Measurements from ENCODE around the gene CNTFR. TPM values are rescaled to one million over a fixed set of nuclear protein-coding genes. Genes with fewer than 3 reads are reported as not detected.
A peak's percentile ranks its signal among the peaks of the same experiment; 100 is the strongest.

Gene CNTFR
- total and polyA plus RNA-seq, 5 donors from 2014 or later = not detected

DNA sequence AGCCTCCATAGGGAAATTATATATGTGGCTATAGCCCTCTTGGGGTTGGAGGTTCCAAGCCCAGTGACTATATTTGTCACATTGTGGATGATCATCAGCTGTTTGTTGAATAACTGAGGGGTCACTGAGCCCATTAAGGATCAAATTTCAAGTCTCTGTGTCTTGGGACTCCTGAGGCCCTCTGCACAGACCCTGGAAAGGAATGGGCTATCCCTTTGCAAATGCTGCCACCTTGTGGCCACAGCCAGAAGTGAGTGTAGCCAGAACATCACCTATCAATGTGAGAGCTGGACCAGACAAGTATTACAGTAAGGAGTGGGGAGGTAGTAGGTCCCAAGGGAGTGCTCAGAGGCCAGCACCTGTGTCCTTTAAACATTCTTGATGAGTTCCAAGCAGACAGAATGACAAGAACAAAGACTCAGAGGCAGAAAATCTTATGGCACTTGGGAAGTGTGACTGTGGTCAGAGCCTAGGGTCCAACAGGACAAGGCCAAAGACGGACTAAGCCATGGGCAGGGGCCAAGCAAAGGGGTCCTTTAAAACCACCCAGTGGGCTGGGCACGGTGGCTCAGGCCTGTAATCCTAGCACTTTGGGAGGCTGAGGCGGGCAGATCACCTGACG is 14.2 kb upstream of the CNTFR start:
- H3K36me3 Mint-ChIP-seq = no peaks in the 10 kb centered on the region

DNA sequence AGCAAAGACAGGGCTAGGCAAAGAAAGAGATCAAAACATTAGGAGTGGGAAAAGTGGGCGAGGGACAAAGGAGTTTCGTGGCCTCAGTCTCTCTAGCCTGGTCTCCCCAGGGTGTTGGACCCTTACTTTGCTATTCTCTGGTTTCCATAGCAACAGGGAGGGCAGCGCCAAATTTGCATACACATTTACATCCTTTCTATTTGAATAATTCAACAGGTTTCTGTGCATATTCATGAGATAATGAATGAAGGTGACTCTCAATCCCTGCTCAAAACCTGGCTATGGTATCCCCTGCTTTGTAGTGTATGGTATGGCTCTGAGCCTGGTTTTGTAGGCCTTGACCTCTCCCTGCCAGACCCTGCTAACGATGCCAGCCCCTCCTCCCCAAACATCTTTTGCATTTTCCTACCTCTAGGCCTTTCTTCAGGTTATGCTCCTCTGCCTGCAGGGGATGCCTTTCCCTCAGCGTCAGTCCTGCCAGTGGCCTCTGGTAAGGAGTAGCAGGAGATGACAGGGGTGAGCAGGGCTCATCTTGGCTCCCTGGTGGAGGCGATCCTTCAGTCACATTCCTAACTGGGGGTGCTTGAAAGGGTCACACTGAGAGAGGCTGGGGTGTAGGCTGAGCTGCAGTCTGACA is 12.5 kb upstream of the CNTFR start:
- Histone ChIP-seq H3K4me3 (ENCODE audit: low read depth, low read length) (no peak overlapping the region), H3K4me1 (ENCODE audit: control insufficient read depth, insufficient read depth, low read length, poor library complexity, severe bottlenecking) (no peaks in the 10 kb centered on the region), H3K36me3 (ENCODE audit: control insufficient read depth, insufficient read depth, low read length) (no peaks in the 10 kb centered on the region), H3K27ac (ENCODE audit: insufficient read depth, low read length, poor library complexity, severe bottlenecking) (no peak overlapping the region), H3K9me3 (ENCODE audit: control insufficient read depth in 2 of 2, low read length in 2 of 2) (no peaks in the 10 kb centered on the region), H3K27me3 (ENCODE audit: control insufficient read depth, insufficient read depth, low read length) (peaks cover 2% of the 10 kb centered on the region)
- Mint-ChIP-seq H3K4me1 (no peaks in the 10 kb centered on the region), H3K36me3 (peaks cover 5% of the 10 kb centered on the region), H3K27me3 (peaks cover 15% of the 10 kb centered on the region), H3K27ac (no peak overlapping the region), H3K9me3 (no peaks in the 10 kb centered on the region), H3K4me3 (no peak overlapping the region)
- no peak for DNase-seq
- no peak for ATAC-seq (ENCODE audit: low read depth in 2 of 2)

More for the DNA sequence above, 14.2 kb upstream of the CNTFR start:
- no peaks in the 10 kb centered on the region for H3K36me3 ChIP-seq (ENCODE audit: control insufficient read depth, insufficient read depth, low read length)
- peak; percentile 67 to 74 (median 70) for DNase-seq
- H3K4me3 ChIP-seq (ENCODE audit: low read depth, low read length) = no peak overlapping the region
- peaks cover 2% of the 10 kb centered on the region for H3K27me3 ChIP-seq (ENCODE audit: control insufficient read depth, insufficient read depth, low read length)
- no peaks in the 10 kb centered on the region for H3K9me3 Mint-ChIP-seq
- H3K27ac Mint-ChIP-seq = peak overlapping the region in 1 of 3 donors; percentile 53
- H3K4me1 ChIP-seq (ENCODE audit: control insufficient read depth, insufficient read depth, low read length, poor library complexity, severe bottlenecking) = no peaks in the 10 kb centered on the region
- no peaks in the 10 kb centered on the region for H3K4me1 Mint-ChIP-seq
- no peaks in the 10 kb centered on the region for H3K9me3 ChIP-seq (ENCODE audit: control insufficient read depth in 2 of 2, low read length in 2 of 2)
- ATAC-seq (ENCODE audit: low read depth in 2 of 2) = peak; percentile 76 to 83
- H3K4me3 Mint-ChIP-seq = peak overlapping the region in 1 of 4 donors; percentile 8
- peaks cover 11% of the 10 kb centered on the region for H3K27me3 Mint-ChIP-seq
- H3K27ac ChIP-seq (ENCODE audit: insufficient read depth, low read length, poor library complexity, severe bottlenecking) = no peak overlapping the region

DNA sequence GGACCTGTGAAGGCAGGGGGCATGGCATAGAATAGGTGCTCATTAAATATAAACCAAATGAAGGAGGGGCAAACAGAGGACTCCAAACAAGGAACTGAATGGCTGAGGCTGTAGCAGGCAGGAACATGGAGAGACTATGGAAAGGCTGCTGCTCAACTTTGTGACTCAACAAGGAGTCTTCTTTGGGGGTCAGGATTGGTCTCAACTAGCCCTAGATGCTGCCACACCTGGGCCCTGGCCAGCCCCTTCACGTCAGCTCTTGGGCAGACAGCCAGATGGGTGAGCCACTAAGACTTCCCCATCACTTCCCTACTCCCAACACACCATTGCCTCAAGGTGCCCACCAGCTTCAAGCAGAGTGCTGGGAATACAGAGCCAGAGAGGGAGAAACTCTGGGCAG is 11.4 kb upstream of the CNTFR start:
- peaks cover 5% of the 10 kb centered on the region for H3K36me3 Mint-ChIP-seq
- peaks cover 5% of the 10 kb centered on the region for H3K27me3 ChIP-seq (ENCODE audit: control insufficient read depth, insufficient read depth, low read length)
- no peak overlapping the region for H3K27ac ChIP-seq (ENCODE audit: insufficient read depth, low read length, poor library complexity, severe bottlenecking)
- no peaks in the 10 kb centered on the region for H3K36me3 ChIP-seq (ENCODE audit: control insufficient read depth, insufficient read depth, low read length)
- H3K4me1 Mint-ChIP-seq = no peaks in the 10 kb centered on the region
- no peaks in the 10 kb centered on the region for H3K9me3 Mint-ChIP-seq
- ATAC-seq (ENCODE audit: low read depth in 2 of 2) (no peak), DNase-seq (no peak)
- no peak overlapping the region for H3K27ac Mint-ChIP-seq
- peaks cover 22% of the 10 kb centered on the region for H3K27me3 Mint-ChIP-seq
- H3K9me3 ChIP-seq (ENCODE audit: control insufficient read depth in 2 of 2, low read length in 2 of 2) = no peaks in the 10 kb centered on the region
- no peak overlapping the region for H3K4me3 Mint-ChIP-seq
- H3K4me3 ChIP-seq (ENCODE audit: low read depth, low read length) = no peak overlapping the region
- H3K4me1 ChIP-seq (ENCODE audit: control insufficient read depth, insufficient read depth, low read length, poor library complexity, severe bottlenecking) = no peaks in the 10 kb centered on the region

DNA sequence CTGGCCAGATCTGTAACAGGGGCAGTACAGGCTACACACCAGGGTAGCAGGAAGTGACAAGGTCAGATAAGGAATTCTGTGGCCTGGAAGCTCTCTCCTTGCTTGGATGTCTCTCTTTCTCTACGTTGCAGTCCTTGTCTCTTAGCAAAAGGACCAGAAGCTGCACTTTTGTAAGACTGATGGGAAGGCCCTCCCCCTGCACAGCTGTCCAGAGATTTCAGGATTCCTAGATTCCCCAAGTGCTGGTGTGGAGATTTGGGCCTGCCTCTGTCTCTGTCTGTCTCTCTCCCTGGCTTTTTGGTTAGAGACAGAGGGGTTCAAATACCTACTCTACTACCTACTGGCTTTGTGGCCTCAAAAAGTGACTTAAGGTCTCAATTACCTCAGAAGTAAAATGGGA is 10.0 kb upstream of the CNTFR start:
- ATAC-seq (ENCODE audit: low read depth in 2 of 2) (no peak), DNase-seq (no peak)
- Histone ChIP-seq H3K9me3 (ENCODE audit: control insufficient read depth in 2 of 2, low read length in 2 of 2) (no peaks in the 10 kb centered on the region), H3K27me3 (ENCODE audit: control insufficient read depth, insufficient read depth, low read length) (peaks cover 10% of the 10 kb centered on the region), H3K36me3 (ENCODE audit: control insufficient read depth, insufficient read depth, low read length) (no peaks in the 10 kb centered on the region), H3K27ac (ENCODE audit: insufficient read depth, low read length, poor library complexity, severe bottlenecking) (no peak overlapping the region), H3K4me1 (ENCODE audit: control insufficient read depth, insufficient read depth, low read length, poor library complexity, severe bottlenecking) (no peaks in the 10 kb centered on the region), H3K4me3 (ENCODE audit: low read depth, low read length) (no peak overlapping the region)
- Mint-ChIP-seq H3K4me3 (no peak overlapping the region), H3K4me1 (no peaks in the 10 kb centered on the region), H3K9me3 (no peaks in the 10 kb centered on the region), H3K27me3 (peaks cover 20% of the 10 kb centered on the region), H3K27ac (no peak overlapping the region), H3K36me3 (peaks cover 5% of the 10 kb centered on the region)

DNA sequence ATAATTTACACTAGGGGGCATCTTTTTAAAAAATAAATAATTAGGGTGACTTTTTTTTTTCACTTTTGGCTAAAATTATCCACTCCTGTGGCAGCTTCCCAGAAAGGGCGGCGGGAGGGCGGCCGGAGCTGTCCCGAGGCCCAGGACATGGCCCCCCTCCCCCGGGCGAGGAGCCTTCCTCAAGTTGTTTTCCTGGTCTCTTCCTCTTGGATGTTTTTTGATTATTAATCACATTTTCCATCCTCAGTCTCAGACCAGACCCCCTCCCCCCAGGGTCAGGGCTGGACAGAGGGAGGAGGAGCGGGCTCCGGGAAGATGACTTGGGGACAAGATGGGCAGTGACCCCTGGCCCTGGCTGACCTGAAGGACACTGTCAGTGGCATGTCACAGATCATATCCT is 4.7 kb upstream of the CNTFR start:
- H3K27ac Mint-ChIP-seq = no peak overlapping the region
- H3K36me3 ChIP-seq (ENCODE audit: control insufficient read depth, insufficient read depth, low read length) = no peaks in the 10 kb centered on the region
- H3K27me3 ChIP-seq (ENCODE audit: control insufficient read depth, insufficient read depth, low read length) = peaks cover 25% of the 10 kb centered on the region

DNA sequence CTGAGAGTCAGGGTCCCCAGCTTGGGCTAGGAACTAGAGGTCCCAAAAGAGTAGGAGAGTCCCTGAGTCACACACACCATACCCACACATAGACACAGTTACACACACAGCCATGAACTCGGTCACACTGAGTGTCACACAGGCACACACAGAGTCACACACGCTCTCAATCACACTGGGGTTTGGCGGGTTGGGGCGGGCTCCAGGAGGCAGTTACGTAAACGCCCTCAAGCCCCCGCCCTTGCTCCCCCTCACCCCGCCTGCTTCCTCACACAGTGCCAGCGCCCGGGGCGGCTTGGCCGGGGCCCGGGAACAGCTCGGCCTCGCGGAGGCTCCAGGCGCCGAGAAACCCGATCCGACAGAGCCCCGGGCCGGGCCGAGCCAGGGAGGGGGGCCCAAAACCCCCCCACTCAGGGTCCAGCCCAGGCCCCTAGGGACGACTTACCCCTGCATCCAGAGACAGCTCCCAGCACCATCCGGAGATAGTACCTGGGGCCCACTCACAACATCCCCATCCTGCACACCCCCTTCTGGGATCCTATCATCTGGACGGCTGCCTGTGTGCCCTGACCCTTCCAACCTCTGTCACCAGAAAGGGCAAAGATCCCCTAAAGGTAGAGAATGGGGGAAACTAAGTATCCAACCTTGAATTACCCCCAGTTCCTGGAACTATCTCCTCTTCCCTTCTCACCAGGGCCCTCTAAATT is 3.5 kb upstream of the CNTFR start:
- H3K27ac ChIP-seq (ENCODE audit: insufficient read depth, low read length, poor library complexity, severe bottlenecking) = no peak overlapping the region
- peaks cover 28% of the 10 kb centered on the region for H3K27me3 ChIP-seq (ENCODE audit: control insufficient read depth, insufficient read depth, low read length)
- no peak for ATAC-seq (ENCODE audit: low read depth in 2 of 2)
- no peaks in the 10 kb centered on the region for H3K9me3 ChIP-seq (ENCODE audit: control insufficient read depth in 2 of 2, low read length in 2 of 2)
- H3K27ac Mint-ChIP-seq = no peak overlapping the region
- H3K4me1 ChIP-seq (ENCODE audit: control insufficient read depth, insufficient read depth, low read length, poor library complexity, severe bottlenecking) = peaks cover 27% of the 10 kb centered on the region
- DNase-seq = no peak
- H3K27me3 Mint-ChIP-seq = peaks cover 58% of the 10 kb centered on the region
- peaks cover 0 to 37% (median 16%) of the 10 kb centered on the region in 4 donors for H3K4me1 Mint-ChIP-seq
- H3K4me3 ChIP-seq (ENCODE audit: low read depth, low read length) = no peak overlapping the region
- H3K36me3 Mint-ChIP-seq = peaks cover 5% of the 10 kb centered on the region
- H3K36me3 ChIP-seq (ENCODE audit: control insufficient read depth, insufficient read depth, low read length) = no peaks in the 10 kb centered on the region
- H3K4me3 Mint-ChIP-seq = peak overlapping the region; percentile 31 to 94 (median 74)
- H3K9me3 Mint-ChIP-seq = peaks cover 0 to 6% (median 0%) of the 10 kb centered on the region in 7 donors

More for the DNA sequence above, 4.7 kb upstream of the CNTFR start:
- H3K27ac ChIP-seq (ENCODE audit: insufficient read depth, low read length, poor library complexity, severe bottlenecking) = no peak overlapping the region
- Mint-ChIP-seq H3K4me3 (no peak overlapping the region), H3K36me3 (peaks cover 5% of the 10 kb centered on the region), H3K27me3 (peaks cover 48% of the 10 kb centered on the region), H3K9me3 (peaks cover 0 to 4% (median 0%) of the 10 kb centered on the region in 7 donors), H3K4me1 (peaks cover 0 to 26% (median 10%) of the 10 kb centered on the region in 4 donors)
- H3K9me3 ChIP-seq (ENCODE audit: control insufficient read depth in 2 of 2, low read length in 2 of 2) = no peaks in the 10 kb centered on the region
- H3K4me1 ChIP-seq (ENCODE audit: control insufficient read depth, insufficient read depth, low read length, poor library complexity, severe bottlenecking) = peaks cover 25% of the 10 kb centered on the region
- DNase-seq = no peak
- ATAC-seq (ENCODE audit: low read depth in 2 of 2) = no peak
- H3K4me3 ChIP-seq (ENCODE audit: low read depth, low read length) = no peak overlapping the region

DNA sequence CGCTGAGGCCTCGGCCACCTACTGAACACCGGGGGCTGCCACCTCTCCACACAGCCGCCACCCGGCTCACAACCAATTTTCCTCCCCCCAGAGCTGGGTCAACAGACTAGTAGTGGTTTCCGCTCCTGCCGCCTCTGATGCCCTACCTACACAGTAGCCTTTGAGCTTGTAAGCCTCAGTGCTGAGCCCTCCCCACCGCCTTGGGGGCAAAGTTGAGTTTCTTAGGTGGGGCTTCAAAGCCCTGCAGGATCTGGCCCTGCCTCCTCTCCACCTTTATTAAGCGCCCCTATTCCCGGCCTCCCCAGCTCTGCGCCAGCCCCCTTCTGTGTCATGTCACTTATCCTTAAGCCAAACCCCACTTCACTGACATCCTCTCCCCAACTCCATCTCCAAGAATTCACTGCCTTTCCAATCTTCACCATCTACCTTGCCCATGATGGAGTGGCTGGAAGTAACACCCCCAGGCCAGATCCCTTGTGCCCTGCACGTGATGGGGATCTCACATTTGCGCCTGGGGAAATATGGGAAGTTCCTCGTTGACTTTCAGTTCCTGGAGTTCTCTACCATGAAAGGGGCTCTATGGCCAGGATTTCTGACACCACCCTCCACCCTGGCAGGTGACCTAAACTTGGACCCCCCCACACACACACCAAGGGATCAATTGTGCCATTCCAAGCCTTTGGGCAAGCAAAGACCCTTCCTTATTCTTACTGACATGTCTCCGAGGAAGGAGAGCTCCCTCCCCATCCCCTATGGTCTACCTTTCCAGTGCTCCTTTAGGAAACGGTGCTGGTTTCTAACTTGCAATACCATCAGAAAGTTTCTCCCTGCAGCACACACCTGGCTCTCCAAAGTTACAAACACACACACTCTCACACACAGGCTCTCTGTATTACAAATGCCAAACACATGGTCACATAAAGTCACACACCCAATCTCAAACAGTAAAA is 2.7 kb upstream of the CNTFR start:
- no peaks in the 10 kb centered on the region for H3K9me3 ChIP-seq (ENCODE audit: control insufficient read depth in 2 of 2, low read length in 2 of 2)
- peaks cover 27% of the 10 kb centered on the region for H3K4me1 ChIP-seq (ENCODE audit: control insufficient read depth, insufficient read depth, low read length, poor library complexity, severe bottlenecking)
- peaks cover 36% of the 10 kb centered on the region for H3K27me3 ChIP-seq (ENCODE audit: control insufficient read depth, insufficient read depth, low read length)
- no peak for DNase-seq
- Mint-ChIP-seq H3K4me3 (peak overlapping the region; percentile 73 to 94 (median 79)), H3K27ac (no peak overlapping the region), H3K9me3 (peaks cover 0 to 6% (median 0%) of the 10 kb centered on the region in 7 donors), H3K36me3 (no peaks in the 10 kb centered on the region), H3K27me3 (peaks cover 63% of the 10 kb centered on the region), H3K4me1 (peaks cover 0 to 38% (median 16%) of the 10 kb centered on the region in 4 donors)
- no peaks in the 10 kb centered on the region for H3K36me3 ChIP-seq (ENCODE audit: control insufficient read depth, insufficient read depth, low read length)
- no peak for ATAC-seq (ENCODE audit: low read depth in 2 of 2)
- no peak overlapping the region for H3K4me3 ChIP-seq (ENCODE audit: low read depth, low read length)
- no peak overlapping the region for H3K27ac ChIP-seq (ENCODE audit: insufficient read depth, low read length, poor library complexity, severe bottlenecking)

Measured in CD4-positive, CD25-positive, alpha-beta regulatory T cell (primary cell).